Keratinocyte (primary cell): ENCODE results near the gene ANO2. TPM values are rescaled to one million over a fixed set of nuclear protein-coding genes. Genes with fewer than 3 reads are reported as not detected.

Experiments used
- DNase-seq: peaks from one replicate; pipeline ENCODE4 v3.0.0-alpha.2; 2011; ENCODE audit warnings: low read depth, missing footprints, low spot score
- FAIRE-seq: peaks from 2 replicates; lab custom pipeline; 2011; peaks lifted over from hg19 to GRCh38; lab: Jason Lieb, UNC
- H2AFZ ChIP-seq: 2 replicates; pipeline ENCODE4 v1.6.0; 2012; ENCODE audit warnings: low read length, control low read depth, inconsistent platforms; ENCODE audit not compliant: control insufficient read depth
- H3K27ac ChIP-seq: 2 replicates; pipeline ENCODE4 v1.5.1; 2011; ENCODE audit warnings: low read length; ENCODE audit not compliant: control insufficient read depth, insufficient read depth
- H3K27me3 ChIP-seq: 3 replicates; pipeline ENCODE4 v1.6.0; 2011; ENCODE audit warnings: low read length; ENCODE audit not compliant: control insufficient read depth, insufficient read depth; ENCODE audit errors: extremely low read depth
- H3K36me3 ChIP-seq, 2 experiments: 2 replicates in 1 of 2; 3 replicates in 1 of 2; pipeline ENCODE4 v1.5.1; 2011; ENCODE audit warnings: low read length in 2 of 2, mild to moderate bottlenecking in 1 of 2; ENCODE audit not compliant: control insufficient read depth in 2 of 2, insufficient read depth in 2 of 2; ENCODE audit errors: extremely low read depth in 1 of 2
- H3K4me1 ChIP-seq: 3 replicates; pipeline ENCODE4 v1.5.1; 2011; ENCODE audit warnings: low read length; ENCODE audit not compliant: control insufficient read depth, insufficient read depth; ENCODE audit errors: extremely low read depth
- H3K4me2 ChIP-seq: 3 replicates; pipeline ENCODE4 v1.6.0; 2011; ENCODE audit warnings: low read depth, low read length; ENCODE audit not compliant: control insufficient read depth, insufficient read depth; ENCODE audit errors: extremely low read depth
- H3K4me3 ChIP-seq, 3 experiments: fragments of 200-600 bp in 1 of 3; sonication (generic) in 1 of 3; 2 replicates in 2 of 3; 3 replicates in 1 of 3; pipeline ENCODE4 v1.5.1; 2011 to 2016; ENCODE audit warnings: low read length in 3 of 3, mild to moderate bottlenecking in 3 of 3, control low read depth in 2 of 3, inconsistent platforms in 1 of 3, low read depth in 1 of 3, mixed read lengths in 1 of 3, mixed run types in 1 of 3, moderate library complexity in 1 of 3; ENCODE audit not compliant: control insufficient read depth in 2 of 3, insufficient read depth in 2 of 3; ENCODE audit errors: extremely low read depth in 1 of 3
- H3K79me2 ChIP-seq: 2 replicates; pipeline ENCODE4 v1.6.0; 2012; ENCODE audit warnings: low read length; ENCODE audit not compliant: control insufficient read depth, insufficient read depth
- H3K9ac ChIP-seq: 3 replicates; pipeline ENCODE4 v1.6.0; 2011; ENCODE audit warnings: low read length; ENCODE audit not compliant: control insufficient read depth, insufficient read depth; ENCODE audit errors: extremely low read depth
- H3K9me1 ChIP-seq: 3 replicates; pipeline ENCODE4 v1.6.0; 2011; ENCODE audit warnings: low read length; ENCODE audit not compliant: control insufficient read depth, insufficient read depth; ENCODE audit errors: extremely low read depth
- H3K9me3 ChIP-seq: 2 replicates; pipeline ENCODE4 v1.5.1; 2012; ENCODE audit warnings: low read depth, low read length; ENCODE audit not compliant: control insufficient read depth
- H4K20me1 ChIP-seq: 3 replicates; pipeline ENCODE4 v1.6.0; 2011; ENCODE audit warnings: low read length; ENCODE audit not compliant: control insufficient read depth, insufficient read depth; ENCODE audit errors: extremely low read depth
- CTCF ChIP-seq, 3 experiments: IDR thresholded peaks in 1 of 3; conservative IDR thresholded peaks in 1 of 3; optimal IDR thresholded peaks in 1 of 3; 2 replicates in 2 of 3; 3 replicates in 1 of 3; pipeline versions ENCODE3 to v1.5.1; 2011; ENCODE audit warnings: low read length in 3 of 3, mild to moderate bottlenecking in 3 of 3, moderate library complexity in 2 of 3, control low read depth in 1 of 3, inconsistent platforms in 1 of 3; ENCODE audit not compliant: insufficient read depth in 2 of 3; ENCODE audit errors: extremely low read depth in 1 of 3
- EZH2 ChIP-seq: IDR thresholded peaks from one replicate; pipeline ENCODE4 v1.6.1; 2012; ENCODE audit warnings: inconsistent platforms, mild to moderate bottlenecking, low read length, moderate library complexity
- dilution Hi-C: fragments of 300-500 bp; cut with MboI; formaldehyde crosslinking; loops from one replicate; pipeline ENCODE4 v1.7.0; 2020; ENCODE audit warnings: low sequenced_read_pairs; ENCODE audit not compliant: extremely low pct_ligation_motif_present
- polyA plus RNA-seq, 5 experiments: library from polyadenylated mRNA; depleted of rRNA in 3 of 5; stranded (reverse) in 3 of 5; stranded (forward) in 1 of 5; unstranded in 1 of 5; fragments of >200 nt; gene quantifications; 1 replicate in 1 of 5; 2 replicates in 3 of 5; 3 replicates in 1 of 5; pipeline versions ENCODE4 v1.2.1 to v1.2.3, GENCODE V29; 2011 to 2012; ENCODE audit warnings: missing spikeins in 2 of 5, low read depth in 1 of 5, low replicate concordance in 1 of 5

Gene ANO2
- polyA plus RNA-seq, 1 donor (not counting 4 experiments of a cell fraction or from before 2014, with no cell fraction given): 0.14 TPM

GRCh38 chr12:5632453-5632852, 312.6 kb downstream of the ANO2 start:
- Histone ChIP-seq H3K79me2 (no peaks in the 10 kb centered on the region), H3K36me3 (no peaks in the 10 kb centered on the region), H3K4me2 (no peak overlapping the region), H3K27ac (no peak overlapping the region), H3K9me1 (no peaks in the 10 kb centered on the region), H2AFZ (no peak overlapping the region), H3K9me3 (no peaks in the 10 kb centered on the region), H3K27me3 (no peaks in the 10 kb centered on the region), H3K9ac (no peak overlapping the region), H3K4me1 (no peaks in the 10 kb centered on the region), H3K4me3 (no peak overlapping the region), H4K20me1 (no peaks in the 10 kb centered on the region)
- no peak for FAIRE-seq
- dilution Hi-C loops: no loop called here
- TF ChIP-seq EZH2: no peak
- TF ChIP-seq CTCF (optimal IDR thresholded peaks at IDR 0.05 in 1 of 3, IDR thresholded peaks at IDR 0.05 in 1 of 3, conservative IDR thresholded peaks at IDR 0.05 in 1 of 3; ENCODE audit: extremely low read depth in 1 of 3, insufficient read depth in 2 of 3, low read length in 3 of 3): no peak
- DNase-seq: no peak

DNA sequence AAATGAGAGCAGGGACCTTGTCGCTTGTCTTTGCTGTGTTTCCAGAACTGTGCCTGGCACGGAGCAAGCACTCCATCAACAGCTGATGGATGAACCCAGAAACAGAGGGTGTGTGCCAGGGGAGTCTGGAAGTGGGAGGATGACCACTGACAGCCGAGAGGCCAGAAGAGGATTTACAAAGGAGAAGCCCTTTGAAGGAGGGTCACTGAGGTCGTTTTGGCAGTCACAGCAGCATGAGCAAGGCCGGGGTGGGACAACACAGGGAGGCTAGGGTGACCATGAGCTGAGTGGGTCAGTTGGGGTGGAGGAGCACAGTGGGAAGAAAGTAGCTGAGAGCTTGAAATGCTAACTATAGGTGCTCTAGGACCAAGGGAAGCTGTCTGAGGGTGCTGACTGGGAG, 313.6 kb downstream of the ANO2 start:
- TF ChIP-seq EZH2: no peak
- no peaks in the 10 kb centered on the region for H3K4me1 ChIP-seq
- DNase-seq (no peak), FAIRE-seq (no peak)
- no peaks in the 10 kb centered on the region for H3K36me3 ChIP-seq
- no peaks in the 10 kb centered on the region for H3K9me3 ChIP-seq
- H3K9ac ChIP-seq: no peak overlapping the region
- no peak overlapping the region for H3K27ac ChIP-seq
- H3K9me1 ChIP-seq: no peaks in the 10 kb centered on the region
- H2AFZ ChIP-seq: no peak overlapping the region
- no peaks in the 10 kb centered on the region for H4K20me1 ChIP-seq
- H3K4me2 ChIP-seq: no peak overlapping the region
- H3K27me3 ChIP-seq: no peaks in the 10 kb centered on the region
- no peak overlapping the region for H3K4me3 ChIP-seq
- dilution Hi-C loops: no loop called here
- no peaks in the 10 kb centered on the region for H3K79me2 ChIP-seq

GRCh38 chr12:5630726-5631125, 314.3 kb downstream of the ANO2 start:
- TF ChIP-seq EZH2: no peak
- TF ChIP-seq CTCF (optimal IDR thresholded peaks at IDR 0.05 in 1 of 3, IDR thresholded peaks at IDR 0.05 in 1 of 3, conservative IDR thresholded peaks at IDR 0.05 in 1 of 3; ENCODE audit: extremely low read depth in 1 of 3, insufficient read depth in 2 of 3, low read length in 3 of 3): no peak
- H2AFZ ChIP-seq: no peak overlapping the region
- H3K9me3 ChIP-seq: no peaks in the 10 kb centered on the region
- no peaks in the 10 kb centered on the region for H4K20me1 ChIP-seq
- no peaks in the 10 kb centered on the region for H3K79me2 ChIP-seq
- H3K4me2 ChIP-seq: no peak overlapping the region
- H3K9ac ChIP-seq: no peak overlapping the region
- FAIRE-seq: no peak
- H3K9me1 ChIP-seq: no peaks in the 10 kb centered on the region
- no peaks in the 10 kb centered on the region for H3K27me3 ChIP-seq
- dilution Hi-C loops: no loop called here
- no peak for DNase-seq
- no peak overlapping the region for H3K27ac ChIP-seq
- H3K4me3 ChIP-seq: no peak overlapping the region
- no peaks in the 10 kb centered on the region for H3K4me1 ChIP-seq
- no peaks in the 10 kb centered on the region for H3K36me3 ChIP-seq
